NCI-H146 (cell line): ENCODE results near the gene PRM1.
"Not testable (repeated sequence)": the region's sequence is repeated elsewhere in the genome, so short reads cannot be mapped to it uniquely, and the experiment has no call there.

Experiments
- DNase-seq: peaks from one replicate; lab custom pipeline; 2025; lab: John Stamatoyannopoulos, UW

The PRM1 gene

DNA sequence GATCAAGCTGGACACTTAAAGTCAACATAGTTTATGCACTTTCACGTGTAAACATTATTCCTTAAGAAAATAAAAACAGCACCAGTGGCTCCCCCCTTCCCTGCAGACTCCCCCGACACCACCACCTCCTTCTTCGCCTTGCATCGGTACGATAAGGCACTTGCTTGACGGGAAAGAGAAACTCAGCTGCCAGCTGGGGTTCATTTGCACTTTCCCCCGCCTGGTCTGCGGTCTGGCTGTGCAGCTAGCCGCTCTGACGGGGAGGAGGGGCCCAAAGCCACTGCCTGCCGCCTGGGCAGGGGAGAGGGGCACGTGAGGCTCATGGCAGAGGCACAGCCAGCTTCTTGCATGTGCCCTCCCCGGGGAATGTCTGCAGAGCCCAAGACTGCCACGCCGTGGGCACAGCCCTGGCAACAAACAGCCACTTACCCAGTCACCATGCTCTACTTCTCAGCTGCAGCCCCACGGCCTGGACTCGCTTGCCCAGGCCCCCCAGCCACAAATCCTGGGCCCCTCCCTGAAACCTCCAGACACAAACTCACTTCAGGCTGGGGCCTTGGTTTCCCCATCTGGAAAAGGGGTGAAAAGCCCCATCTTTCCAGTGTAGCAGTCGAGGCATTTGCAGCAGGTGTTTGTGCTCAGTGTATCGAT is 16.5 kb upstream of the PRM1 start:
- peak; percentile 61 for DNase-seq

DNA sequence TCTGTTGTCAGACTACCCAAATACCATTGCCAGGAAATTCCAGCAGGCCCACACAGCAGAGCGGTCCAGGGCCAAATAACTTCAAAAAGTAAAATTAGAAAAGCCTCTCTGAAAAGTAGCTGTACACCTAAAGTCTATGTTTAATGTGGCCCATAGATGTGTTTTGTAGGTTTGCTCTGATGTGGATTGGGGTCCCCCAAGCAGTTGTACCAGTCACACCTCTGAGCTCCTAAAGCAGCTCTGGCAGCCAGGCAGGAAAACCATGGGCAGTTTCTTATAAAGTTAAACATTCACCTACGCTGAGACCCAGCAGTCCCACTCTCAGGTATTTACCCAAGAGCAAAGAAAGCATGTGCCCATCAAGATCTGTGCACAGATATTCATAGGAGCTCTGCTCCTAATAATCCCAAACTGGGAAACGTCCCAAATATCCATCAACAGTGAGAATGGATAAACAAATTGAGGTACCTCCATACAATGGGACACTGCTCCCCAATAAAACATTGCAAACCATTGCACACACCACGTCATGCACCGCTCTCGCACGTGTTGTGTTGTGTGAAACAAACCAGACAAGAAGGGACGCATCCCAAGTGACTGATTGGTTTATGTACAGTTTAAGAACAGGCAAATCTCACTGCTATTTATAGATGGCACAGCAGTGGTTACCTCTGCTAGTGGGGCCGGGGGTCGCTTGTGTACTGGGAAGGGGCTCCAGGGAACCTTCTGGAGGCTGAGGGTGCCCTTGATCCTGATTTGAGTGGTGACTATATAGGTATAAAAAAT is 15.8 kb upstream of the PRM1 start:
- no peak for DNase-seq

DNA sequence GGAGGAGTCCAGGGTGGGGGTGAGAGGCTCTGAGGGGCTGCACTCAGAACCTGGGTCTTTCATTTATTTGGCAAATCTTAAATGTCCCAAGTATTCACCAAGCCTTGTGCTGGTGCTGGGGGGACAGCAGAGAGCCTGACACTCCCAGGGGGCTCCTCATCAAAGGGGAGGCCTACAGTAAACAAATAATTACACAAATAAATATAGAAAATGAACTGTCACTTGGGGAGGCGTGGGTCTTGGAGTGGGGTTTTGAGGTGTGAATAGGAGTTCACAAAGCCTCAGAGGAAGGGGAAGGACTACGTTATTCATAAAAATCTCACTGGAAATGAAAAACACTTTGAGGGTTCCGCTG is 15.2 kb upstream of the PRM1 start:
- no peak for DNase-seq

DNA sequence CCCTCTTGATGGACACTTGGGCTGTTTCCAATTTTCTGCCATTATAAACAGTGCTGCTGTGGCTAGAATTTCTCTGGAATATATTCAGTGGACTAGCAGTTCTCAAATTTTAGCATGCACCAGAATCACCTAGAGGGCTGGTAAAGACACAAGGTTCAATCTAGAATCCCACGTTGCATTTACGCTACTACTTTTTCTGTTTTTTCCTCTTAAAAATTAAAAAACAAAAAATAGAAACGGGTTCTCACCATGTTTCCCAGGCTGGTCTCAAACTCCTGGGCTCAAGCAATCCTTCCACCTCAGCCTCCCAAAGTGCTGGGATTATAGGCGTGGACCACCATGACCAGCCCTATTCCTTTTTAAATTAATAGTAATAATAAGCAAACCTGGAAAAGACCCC is 14.5 kb upstream of the PRM1 start:
- DNase-seq: no peak

DNA sequence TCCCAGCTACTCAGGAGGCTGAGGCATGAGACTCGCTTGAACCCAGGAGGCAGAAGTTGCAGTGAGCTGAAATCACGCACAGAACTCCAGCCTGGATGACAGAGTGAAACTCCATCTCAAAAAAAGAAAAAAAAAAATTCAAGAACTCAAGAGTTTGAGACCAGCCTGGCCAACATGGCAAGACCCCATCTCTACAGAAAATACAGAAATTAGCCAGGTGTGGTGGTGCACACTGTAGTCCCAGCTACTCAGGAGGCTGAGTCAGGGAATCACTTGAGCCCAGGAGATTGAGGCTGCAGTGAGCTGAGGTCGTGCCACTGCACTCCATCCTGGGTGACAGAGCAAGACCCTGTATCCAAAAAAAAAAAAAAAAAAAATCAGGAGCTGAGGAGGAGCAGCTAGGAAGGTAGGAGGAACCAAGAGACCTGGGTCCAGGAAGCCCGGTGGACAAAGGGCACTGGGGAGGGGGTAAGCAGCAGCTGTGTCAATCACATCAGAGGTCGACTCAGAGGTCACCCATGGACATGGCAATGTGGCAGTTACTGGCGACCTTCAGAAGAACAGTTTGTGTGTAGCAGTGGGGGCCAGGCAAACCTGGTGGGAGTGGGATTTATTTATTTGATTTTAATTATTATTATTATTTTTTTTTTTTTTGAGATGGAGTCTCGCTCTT is 11.1 kb upstream of the PRM1 start:
- DNase-seq: no peak

DNA sequence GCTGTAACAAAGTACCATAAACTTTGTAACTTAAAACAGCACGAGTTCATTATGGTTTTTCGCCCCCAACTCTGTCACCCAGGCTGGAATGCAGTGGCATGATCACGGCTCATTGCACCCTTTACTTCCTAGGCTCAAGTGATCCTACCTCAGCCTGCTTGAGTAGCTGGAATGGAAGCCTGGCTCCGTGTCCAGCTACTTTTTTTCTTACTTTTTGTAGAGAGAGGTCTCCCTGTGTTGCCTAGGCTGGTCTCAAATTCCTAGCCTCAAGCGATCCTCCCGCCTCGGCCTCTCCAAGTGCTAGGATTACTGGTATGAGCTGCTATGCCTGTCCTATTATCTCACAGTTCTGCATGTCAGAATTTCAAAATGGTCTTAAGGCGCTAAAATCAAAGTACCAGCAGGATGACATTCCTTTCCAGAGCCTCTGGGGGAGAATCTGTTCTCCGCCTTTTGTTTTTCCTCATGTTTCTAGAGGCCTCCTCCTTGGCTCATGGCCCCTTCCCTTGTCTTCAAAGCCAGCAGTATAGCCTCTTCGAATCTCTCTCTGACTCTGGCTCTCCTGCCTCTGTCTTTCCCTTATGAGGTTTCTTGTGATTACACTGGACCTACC is 10.1 kb upstream of the PRM1 start:
- no peak for DNase-seq

DNA sequence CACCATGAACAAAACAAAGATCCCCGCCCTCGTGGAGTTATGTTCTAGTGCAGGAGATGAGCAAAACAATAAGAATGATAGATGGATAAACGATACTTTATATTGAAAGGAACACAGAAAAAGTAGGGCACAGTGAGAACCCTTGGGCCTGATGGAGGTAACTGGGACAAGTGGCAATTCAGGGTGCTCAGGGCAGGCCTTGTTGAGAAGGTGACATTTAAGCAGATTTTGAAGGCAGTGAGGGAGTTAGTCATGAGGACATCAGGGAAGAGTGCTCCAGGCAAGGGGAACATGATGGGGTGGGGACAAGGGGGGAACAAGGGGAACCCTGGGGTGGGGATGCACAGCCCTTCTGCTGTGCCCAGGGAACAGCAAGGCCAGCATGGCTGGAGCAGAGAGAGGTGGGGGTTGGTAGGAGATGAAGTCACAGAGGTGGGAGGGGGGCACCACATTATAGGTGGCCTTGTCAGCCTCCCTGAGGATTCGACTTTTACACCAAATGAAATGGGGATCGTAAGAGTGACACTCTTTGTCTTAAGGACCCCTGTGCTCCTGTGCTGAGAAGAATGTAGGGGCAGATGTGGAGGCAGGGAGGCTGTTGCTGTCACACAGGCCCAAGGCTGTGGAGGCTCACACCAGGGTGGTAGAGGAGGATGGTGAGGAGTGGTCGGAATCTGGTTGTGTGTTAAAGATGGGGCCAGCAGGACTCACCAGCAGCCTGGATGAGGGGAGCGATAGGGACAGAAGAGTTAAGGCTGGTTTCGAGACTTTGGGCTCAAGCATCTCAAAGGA is 9.2 kb upstream of the PRM1 start:
- DNase-seq: no peak

DNA sequence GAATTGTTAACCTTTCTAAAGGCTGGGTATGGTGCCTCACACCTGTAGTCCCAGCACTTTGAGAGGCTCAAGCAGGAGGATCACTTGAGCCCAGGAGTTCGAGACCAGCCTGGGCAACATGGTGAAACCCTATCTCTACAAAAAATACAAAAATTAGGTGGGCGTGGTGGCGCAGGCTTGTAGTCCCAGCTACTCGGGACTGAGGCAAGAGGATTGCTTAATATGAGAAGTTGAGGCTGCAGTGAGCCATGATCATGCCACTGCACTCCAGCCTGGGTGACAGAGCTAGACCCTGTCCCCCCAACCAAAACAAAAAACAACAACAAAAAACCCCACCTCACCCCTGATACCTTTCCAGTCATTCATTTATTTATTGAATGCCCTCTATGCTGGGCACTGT is 8.6 kb upstream of the PRM1 start:
- DNase-seq: not testable (repeated sequence)

DNA sequence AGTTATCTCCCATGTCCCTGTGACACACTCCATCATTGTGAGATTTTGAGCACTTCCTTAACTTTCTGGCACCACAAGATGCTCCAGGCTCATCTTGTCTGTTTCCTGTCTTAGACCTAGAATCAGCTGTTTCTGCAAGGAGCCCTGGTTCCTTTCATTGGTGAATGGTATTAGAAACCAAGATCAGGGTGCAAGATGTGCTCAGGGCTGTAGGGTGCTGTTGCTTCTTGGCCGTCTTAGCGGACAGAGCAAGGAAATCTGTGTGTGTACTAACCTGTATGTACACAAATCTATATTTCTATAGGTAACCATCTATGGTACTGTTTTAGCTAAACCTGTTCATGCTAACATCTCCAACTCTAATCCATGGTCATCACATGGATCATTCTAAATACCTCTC is 8.1 kb upstream of the PRM1 start:
- no peak for DNase-seq

DNA sequence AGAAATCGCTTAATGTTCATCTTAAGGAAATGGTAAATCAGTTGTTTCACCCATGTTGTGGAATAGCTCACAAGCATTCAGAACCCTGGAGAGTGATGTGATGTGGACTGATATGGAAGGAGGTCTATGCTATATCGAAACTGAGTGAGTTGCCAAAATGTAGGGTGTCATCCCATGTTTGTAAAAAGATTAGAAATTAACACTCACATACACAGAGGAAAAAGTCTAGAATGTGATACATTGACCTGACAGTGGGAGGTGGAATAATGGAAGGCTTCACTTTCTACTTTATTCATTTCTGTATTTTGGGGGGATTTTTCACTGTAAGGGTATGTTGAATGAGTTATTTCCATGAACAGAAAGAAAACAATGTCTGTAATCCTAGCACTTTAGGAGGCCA is 4.7 kb upstream of the PRM1 start:
- no peak for DNase-seq

DNA sequence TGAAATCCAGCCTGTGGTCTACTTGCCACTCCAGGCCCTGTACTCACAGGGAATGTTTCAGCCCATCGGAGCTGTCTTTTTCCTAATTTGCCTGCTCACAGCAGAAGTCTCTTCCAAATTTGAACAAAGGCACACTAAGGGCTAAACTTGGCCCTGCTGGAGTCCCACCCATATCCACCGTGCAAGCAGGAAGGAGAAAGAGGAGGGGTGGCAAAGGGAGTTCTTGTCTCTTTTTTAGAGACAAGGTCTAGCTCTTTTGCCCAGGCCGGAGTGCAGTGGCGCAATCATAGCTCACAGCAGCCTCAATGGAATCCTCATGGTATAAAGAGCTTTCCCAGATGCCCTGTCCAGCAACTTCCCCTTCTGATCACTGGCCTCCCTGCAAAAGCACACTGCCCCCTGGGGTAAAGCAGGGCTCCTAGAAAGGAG is 2.7 kb upstream of the PRM1 start:
- no peak for DNase-seq

DNA sequence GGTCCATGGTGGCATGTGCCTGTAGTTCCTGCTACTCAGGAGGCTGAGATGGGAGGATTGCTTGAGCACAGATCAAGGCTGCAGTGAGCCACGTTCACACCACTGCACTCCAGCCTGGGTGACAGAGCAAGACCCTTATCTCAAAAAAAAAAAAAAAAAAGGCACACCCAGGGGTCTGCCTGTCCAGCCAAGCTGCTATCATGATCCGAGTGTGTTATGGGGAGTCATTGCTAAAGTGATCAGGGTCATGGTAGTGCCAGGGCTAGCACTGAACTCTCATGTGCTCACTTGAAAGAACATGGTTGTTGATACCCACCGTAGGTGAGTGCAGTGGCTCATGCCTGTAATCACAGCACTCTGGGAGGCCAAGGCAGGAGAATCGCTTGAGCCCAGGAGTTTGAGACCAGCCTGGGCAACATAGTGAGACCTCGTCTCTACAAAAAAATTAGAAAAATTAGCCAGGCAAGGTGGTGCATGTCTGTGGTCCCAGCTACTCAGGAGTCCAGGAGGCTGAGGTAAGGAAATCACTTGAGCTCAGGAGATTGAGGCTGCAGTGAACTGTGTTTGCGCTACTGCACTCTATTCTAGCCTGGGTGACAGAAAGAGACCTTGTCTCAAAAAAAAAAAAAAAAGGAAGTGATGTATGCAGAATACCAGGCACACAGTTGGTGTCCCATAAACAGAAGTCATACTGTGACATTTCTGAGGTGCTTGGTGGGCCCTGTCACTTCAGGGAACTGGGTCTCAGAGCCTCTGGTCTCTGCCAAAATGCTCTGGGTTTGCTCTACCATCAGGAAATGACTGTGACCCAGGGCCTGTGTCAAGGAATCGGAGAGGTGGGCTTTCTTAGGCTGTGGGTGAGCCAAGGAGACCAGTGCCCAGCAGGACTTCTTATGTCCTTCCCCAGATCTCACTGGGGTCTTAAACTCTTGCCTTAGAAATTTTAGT is 2.2 kb downstream of the PRM1 start:
- no peak for DNase-seq

DNA sequence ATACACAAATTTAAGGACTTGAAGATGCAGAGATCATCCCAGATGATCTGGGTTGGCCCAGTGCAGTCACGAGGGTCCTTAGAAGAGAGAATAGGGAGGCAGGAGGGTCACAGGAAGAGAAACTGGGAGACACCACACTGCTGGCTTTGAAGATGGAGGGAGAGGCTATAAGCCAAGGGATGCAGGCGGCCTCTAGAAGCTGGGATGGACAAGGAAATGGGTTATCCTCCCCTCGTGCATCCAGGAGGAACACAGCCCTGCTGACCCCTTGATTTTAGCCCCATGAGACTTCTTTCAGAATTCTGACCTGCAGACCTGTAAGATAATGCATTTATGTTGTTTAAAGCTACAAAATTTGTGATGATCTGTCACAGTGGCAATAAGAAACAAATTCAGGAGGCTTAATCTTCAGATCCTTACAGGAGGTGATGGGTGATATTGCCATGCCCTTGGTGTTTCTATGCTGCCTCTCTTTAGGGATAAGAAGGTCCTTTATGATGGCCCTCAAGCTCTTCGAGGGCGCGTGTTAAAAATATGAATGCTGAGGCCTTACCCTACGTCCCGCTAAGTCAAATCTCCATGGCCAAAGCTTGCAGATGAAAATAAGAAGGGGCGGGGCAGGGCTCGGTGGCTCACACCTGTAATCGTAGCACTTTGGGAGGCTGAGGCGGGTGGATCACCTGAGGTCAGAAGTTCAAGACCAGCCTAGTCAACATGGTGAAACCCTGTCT is 3.4 kb downstream of the PRM1 start:
- no peak for DNase-seq

DNA sequence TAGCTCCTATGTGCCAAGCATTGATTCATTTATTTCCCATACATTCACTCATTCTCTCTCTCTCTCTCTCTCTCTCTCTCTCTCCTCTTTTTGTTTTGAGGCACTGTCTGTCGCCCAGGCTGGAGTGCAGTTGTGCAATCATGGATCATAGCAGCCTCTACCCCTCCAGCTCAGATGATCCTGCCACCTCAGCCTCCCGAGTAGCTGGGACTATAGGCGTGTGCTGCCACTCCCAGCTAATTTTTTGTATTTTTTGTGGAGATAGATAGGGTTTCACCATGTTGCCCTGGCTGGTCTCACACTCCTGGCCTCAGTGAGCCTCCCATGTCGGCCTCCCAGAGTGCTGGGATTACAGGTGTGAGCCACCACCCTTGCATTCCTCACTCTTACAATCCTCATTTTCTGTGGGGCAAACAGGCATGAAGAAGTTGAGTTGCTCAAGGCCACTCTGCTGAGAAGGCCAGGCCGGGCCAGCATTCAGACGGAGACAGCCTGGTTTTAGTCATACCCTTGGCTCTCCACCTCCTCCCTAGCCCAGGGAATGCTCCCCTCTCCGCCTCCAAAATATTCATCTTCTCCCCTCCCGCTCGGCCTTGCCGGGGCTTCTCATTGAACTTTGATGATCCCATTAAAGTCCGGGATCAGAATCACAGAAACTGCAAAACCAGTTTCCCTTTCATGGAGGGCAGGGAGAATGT is 4.1 kb downstream of the PRM1 start:
- DNase-seq: no peak

DNA sequence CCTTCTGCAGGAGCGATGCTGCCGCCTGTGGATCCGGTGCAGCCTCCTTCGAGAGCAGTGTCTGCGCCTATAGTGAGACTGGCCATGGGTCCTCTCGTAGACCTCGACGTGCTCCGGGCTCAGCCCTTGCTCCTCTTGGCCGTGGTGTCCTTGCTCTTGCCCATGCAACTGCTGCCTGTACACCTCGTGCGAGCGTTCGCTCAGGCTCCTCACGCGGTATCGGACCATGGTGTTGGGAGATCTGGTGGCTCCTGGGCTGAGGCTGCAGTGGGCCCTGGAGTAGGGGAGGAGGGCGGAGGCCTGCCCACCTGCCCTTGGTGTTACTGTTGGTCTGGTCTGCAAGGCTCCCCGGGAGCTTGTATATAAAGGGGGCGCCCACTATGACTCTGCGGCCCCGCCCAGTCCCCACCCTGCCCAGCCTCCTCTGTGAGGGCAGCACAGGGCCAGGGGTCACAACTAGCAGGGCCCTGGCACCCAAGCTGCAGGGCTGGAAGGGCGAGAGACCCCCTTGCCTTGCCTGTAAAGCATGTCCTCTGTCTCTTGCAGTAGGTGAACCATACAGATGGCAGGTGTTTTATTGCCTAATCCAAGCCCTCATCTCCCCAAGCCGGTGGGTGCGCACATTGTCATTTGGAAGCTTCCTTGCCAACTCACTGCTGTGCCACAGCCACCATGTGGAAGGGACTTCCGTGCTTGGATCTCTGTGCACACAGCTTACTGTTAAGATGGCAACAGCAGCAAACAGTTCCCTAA is 4.8 kb downstream of the PRM1 start, which contains the start of gene PRM2:
PRM2 (minus strand) TSS at position 338 of the 753 bp plus-strand sequence; CDS start at position 228, 110 bp downstream.
- DNase-seq: no peak

DNA sequence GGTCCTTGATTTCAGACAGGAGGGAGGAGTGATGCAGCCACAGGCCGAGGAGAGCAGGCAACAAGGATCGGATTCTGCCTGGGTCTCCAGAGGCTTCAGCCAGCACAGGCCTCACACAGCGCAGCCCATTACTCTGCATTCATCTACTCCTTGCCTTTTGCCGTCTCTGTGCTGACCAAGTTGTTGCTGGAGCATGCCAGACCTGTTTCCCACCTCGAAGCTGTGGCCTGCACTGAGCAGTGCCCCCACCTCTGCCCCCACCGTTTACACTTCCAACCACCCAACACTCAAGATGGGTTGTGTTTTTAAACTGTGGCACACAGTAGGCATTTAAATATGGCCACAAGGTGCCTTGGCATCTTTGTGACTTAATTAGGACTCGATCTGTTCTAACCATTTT is 6.2 kb downstream of the PRM1 start:
- DNase-seq: no peak

DNA sequence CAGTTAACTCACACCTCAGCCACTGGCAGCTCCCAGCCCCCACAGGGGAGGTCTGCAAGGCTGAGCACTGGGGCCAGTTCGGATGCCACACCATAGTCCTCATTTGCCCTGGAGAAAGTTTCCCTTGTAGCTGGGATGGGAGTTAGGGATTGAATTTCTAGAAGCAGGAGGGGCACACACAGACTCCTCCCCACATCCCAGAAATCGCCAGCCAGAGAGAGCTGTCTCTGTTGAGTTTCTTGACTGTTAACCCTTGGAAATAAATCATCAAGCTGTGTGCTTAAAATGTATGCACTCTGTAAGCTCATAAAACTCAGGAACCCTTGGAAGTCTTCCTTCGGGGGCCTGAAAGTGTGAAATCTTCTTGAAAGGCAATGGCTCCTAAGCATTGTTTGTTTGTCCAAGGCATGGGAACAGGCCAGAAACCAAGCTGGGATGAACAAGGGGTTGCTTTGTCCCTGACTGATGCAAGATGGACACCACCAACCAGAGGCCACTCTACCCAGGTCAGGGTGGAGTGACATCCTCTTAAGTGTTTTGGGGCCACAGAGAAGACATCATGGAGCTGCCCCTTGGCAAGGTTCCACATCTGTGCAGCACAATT is 7.3 kb downstream of the PRM1 start:
- no peak for DNase-seq
